ENCODE data around the gene SPINT3.

DNA sequence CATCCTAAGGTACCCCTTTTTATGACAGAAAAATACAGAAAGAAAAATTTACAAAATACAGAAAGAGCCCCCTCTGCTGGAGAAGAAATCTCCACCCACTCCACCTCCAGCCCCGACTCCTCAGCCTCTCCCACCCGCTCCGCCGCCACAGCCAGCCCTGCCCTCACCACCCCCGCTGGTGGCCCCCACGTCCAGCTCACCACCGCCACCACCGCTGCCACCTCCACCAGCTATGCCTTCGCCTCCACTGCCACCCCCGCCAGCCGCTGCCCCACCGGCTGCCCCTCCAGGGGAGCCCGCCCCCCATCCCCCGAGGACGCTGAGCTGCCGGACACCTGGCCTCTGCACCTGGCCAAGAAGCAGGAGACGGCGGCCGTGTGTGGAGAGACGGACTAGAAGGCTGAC, 28.2 kb downstream of the SPINT3 start:
- TF ChIP-seq, protein P1, sequence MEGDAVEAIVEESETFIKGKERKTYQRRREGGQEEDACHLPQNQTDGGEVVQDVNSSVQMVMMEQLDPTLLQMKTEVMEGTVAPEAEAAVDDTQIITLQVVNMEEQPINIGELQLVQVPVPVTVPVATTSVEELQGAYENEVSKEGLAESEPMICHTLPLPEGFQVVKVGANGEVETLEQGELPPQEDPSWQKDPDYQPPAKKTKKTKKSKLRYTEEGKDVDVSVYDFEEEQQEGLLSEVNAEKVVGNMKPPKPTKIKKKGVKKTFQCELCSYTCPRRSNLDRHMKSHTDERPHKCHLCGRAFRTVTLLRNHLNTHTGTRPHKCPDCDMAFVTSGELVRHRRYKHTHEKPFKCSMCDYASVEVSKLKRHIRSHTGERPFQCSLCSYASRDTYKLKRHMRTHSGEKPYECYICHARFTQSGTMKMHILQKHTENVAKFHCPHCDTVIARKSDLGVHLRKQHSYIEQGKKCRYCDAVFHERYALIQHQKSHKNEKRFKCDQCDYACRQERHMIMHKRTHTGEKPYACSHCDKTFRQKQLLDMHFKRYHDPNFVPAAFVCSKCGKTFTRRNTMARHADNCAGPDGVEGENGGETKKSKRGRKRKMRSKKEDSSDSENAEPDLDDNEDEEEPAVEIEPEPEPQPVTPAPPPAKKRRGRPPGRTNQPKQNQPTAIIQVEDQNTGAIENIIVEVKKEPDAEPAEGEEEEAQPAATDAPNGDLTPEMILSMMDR (IDR thresholded peaks at IDR 0.05), result peak in 3 of 12 donors; percentile 7 to 15 (median 8)
- no peak for TF ChIP-seq POLR2A (IDR thresholded peaks at IDR 0.05)
